Hindlimb muscle (tissue), 1 donor: ENCODE results near the gene ACSM3. TPM values are rescaled to one million over a fixed set of nuclear protein-coding genes. Genes with fewer than 3 reads are reported as not detected.

Experiments used
- DNase-seq: peaks from one replicate; pipeline ENCODE4 v3.0.0-alpha.2; 2013
- polyA plus RNA-seq: library from polyadenylated mRNA; unstranded; fragments of 120-200 nt; gene quantifications from one replicate; pipeline ENCODE4 v1.2.1, GENCODE V29; 2013; ENCODE audit not compliant: insufficient read length

The ACSM3 gene
- polyA plus RNA-seq, 1 donor, result 3.6 TPM

DNA sequence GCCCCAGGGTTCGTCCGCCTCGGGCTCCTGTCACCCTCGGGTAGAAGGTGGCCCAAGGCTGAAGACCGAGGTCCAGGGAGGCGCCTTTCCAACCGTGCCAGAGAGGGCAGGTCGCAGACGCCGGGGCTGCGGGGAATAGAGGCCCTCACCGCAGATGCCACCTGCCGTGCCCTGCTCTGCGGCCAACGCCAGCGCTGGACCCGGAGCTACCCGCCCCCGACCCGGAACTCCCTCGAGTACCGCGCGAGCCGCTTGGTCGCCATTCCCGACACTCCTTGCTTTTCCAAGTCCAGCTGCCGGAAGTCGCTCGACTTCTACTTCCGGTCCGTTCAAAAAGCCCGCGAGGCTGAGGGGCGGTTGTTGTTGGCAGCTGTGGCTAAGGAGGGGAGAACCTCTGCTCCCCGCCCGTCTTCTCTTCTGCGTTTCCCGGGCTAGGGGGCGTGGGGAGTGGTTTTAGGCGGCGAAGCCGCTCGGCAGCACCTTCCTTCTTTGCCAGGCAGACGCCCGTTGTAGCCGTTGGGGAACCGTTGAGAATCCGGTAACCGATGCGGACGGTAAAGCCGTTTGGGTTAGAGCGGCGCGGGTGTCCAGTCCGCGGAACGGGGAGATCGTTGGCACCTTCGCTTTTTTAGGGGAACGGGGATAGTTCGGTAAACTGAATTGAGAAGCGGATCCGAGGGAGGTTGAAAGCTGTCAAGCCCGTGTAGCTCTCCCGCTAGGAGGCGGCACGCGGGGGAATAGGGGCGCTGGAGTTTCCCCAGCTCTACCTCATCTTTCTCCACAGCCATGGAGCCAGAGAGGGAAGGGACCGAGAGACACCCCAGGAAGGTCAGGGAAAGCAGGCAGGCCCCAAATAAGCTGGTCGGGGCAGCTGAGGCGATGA, 42.6 kb downstream of the ACSM3 start, which contains the start of the genes ERI2 and REXO5:
Gene ERI2 (minus strand): TSS at position 305 of the 883 bp plus-strand sequence. CDS start 42 bp downstream, at position 263.
Gene REXO5 (plus strand): TSS at position 360 of the 883 bp plus-strand sequence. CDS start 427 bp downstream, at position 787.
- peak; percentile 94 for DNase-seq

DNA sequence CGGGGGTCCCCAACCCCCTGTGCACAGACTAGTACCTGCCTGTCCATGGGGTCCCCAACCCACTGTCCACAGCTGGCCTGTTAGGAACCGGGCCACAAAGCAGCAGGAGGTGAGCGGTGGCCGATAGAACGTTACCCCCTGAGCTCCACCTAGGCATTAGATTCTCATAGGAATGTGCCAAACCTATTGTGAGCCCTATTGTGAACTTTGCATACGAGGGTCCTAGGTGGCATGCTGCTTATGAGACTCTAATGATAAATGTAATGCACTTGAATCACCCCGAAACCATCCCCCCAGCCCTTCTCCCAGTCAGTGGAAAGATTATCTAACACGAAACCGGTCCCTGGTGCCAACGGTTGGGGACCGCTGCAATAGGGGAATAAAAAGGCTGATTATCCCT, 44.0 kb downstream of the ACSM3 start:
- no peak for DNase-seq

DNA sequence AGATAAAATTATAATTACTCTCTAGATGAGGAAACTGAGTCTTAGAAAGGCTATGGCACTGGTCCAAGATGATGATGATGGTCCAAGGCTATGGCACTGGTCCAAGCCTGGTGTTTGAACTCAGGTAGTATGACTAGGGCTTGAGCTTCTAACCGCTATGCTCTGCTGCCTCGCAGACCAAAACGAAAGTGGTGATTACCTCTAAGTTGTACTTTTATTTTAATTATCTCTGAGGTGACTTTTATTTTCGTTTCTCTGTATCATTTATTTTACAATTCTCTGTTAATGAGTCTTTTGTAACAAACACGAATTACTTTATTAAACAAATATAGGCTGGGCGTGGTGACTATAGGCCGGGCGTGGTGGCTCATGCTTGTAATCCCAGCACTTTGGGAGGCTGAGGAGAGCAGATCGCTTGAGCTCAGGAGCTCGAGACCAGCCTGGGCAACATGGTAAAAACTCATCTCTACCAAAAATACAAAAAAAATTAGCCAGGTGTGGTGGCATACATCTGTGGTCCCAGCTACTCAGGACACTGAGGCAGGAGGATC, 48.1 kb downstream of the ACSM3 start:
- no peak for DNase-seq

DNA sequence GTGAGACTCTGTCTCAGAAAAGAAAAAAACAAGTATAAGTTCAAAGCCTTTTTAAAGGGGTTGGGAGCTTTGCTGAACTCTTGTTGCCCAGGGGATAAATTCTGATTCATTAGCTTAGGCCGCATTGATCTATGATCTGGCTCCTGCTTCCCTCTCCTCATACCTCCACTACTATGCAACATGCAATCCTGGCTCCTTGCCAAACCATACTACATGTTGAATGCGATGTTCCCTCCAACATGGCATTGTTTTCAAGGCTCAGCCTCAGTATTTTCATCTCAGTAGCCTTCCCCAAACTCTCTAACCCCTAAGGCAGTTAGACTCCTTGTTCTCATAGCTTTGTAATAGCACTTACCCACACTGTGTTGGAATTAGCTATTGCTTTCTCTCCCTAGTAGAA, 48.7 kb downstream of the ACSM3 start:
- DNase-seq, result no peak

DNA sequence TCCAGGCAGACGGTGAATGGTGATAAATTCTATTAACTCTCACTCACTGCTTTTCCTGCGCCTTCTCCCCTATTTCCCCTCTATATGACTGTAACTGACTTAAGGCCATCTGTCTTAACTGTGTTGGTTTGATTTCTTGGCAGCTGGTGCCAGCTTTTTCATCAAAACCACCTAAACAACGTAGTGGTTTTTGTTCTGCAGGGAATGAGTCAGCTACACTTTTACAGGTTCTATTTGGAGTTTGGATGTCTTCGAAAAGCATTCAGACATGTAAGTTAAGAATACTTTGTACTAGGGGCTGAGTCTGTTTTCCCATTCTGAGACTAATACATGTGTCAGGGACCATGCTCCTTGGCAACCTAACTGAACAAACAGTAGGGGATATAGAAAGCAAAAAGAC, 51.0 kb downstream of the ACSM3 start:
- DNase-seq, result no peak

DNA sequence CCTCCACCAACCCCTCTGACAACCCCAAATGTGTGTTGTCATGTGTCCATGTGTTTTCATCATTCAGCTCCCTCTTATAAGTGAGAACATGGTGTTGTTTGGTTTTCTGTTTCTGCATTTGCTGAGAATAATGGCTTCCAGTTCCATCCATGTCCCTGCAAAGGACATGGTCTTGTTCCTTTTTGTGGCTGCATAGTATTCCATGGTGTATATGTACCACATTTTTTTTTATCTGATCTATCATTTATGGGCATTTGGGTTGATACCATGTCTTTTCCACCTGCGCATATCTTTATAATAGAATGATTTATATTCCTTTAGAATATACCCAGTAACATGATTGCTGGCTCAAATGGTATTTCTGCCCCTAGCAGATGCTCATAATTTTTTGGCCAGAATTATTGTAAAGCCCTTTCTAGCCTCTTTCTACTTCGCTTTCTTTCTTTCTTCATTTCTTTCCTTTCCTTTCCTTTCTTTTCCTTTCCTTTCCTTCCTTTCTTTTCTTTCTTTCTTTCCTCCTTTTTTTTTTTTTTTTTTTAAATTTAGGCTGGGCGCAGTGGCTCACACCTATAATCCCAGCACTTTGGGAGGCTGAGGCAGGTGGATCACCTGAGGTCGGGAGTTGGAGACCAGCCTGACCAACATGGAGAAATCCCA, 55.2 kb downstream of the ACSM3 start:
- DNase-seq, result no peak

DNA sequence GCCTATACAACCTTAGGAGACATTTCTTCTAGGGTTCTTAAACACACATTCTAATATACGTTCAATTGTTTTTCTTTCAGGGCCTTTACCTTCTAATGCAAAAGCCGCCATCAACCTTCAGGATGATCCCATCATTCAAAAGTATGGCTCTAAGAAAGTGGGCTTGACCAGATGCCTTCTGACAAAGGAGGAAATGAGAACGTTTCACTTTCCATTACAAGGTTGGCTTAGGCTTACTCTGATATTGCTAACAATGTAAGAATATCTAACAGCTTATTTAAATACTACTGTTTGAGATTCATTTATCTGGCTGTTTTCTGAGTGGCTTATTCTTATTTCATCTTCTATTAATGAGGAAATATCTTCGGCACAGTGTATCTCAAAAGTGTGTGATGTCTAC, 57.9 kb downstream of the ACSM3 start:
- DNase-seq, result no peak

DNA sequence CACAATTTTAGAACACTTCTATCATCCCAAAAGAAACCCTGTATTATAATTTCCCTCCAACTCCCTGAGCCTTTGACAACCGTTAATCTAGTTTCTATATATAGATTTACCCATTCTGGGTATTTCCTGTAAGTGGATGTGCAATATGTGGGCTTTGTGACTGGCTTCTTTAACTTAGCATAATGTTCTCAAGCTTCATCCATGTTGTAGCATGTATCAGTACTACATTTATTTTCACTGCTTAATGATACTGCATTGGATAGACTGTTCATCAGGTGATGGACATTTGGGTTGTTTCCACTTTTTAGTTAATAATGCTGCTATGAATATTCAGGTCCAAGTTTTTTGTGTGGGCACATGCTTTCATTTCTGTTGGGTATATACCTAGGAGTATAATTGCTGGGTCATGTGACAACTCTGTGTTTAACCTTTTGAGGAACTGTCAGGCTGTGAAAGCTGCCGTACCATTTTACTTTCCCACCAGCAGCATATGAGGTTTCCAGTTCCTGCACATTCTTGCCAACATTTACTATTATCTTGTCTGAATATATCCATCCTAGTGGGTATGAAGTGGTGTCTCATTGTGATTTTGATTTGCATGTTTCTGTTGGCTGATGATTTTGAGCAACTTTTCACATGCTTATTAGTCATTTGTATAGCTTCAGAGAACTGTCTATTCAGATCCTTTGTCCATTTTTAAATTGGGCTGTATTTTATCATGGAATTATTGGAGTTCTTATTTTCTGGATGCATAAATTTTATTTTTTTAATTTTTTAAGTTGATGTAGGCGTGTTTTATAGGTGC, 58.9 kb downstream of the ACSM3 start:
- DNase-seq, result no peak

DNA sequence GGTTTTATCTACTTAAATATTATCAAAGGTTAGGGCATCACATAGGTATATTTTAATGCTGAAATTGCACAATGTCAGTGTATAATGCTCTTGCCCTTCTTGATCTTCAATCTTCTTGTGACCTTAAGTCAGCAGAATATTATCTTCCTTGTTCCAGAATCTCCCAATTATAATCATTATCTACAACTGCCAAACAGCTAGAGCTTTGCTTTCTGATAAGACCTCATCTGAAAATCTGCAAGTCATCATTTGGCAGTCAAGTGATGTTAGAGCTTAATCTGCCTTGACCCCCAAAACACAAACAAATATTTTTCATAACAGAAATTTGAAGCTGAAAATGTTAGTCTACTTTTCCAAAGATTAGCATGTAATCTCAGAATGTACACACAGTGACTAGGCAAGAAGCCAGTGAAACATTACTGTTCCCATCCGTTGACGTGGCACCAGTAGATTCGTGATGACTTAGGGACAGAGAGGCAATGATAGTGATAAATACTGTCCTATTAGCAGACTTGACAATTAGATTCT, 62.3 kb downstream of the ACSM3 start:
- DNase-seq, result no peak

DNA sequence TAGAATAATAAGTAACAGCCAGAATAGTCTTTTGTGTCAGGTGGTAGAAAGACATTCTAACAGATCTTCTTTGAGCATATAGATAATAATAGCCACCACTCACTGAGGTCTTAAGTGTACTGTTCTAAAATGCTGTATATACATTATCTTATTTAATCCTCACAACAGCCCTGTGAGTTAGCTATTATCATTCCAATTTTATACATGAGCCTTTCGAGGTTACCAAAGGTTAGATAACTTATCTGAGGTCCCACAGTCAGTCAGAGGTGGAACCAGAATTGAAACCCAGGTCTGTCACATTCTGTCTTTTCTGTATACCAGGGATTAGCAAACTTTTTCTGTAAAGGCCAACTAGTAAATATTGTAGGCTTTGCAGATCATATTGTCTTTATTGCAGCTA, 65.7 kb downstream of the ACSM3 start:
- DNase-seq, result no peak

DNA sequence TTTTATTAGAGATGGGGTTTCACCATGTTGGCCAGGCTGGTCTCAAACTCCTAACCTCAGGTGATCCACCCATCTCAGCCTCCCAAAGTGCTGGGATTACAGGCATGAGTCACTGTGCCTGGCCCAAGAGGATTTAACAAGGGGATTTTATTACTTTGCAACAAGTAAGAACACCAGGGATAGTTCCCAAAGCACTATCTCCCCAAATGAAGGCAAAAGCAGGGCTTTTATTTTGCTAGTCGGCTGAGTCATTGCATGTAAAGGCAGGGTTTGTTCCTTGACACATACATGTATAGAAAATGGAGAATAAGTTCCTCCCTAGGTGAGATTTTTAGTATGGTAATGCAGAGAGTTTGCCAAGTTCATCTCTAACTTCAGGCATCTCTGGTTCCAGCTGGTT, 66.6 kb downstream of the ACSM3 start:
- no peak for DNase-seq

DNA sequence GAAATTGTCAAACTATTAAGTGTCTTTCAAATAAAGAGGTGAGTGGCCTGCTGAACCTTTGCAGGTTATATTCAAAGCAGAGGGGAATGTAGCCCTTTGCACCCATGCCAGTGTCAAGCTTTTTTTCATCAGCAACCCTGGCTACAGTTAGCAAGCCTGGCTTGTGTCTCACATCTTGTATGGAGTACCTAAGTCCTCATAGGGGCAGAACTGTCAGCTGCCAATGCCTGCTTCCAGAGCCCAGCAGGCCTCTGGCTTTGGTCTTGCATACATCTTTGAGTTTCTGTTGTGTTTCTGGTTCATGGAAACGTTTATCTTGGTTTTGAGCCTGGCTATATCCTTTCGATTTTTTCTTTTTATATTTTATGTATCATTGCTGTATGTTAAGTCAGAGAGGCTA, 69.3 kb downstream of the ACSM3 start:
- DNase-seq, result no peak

DNA sequence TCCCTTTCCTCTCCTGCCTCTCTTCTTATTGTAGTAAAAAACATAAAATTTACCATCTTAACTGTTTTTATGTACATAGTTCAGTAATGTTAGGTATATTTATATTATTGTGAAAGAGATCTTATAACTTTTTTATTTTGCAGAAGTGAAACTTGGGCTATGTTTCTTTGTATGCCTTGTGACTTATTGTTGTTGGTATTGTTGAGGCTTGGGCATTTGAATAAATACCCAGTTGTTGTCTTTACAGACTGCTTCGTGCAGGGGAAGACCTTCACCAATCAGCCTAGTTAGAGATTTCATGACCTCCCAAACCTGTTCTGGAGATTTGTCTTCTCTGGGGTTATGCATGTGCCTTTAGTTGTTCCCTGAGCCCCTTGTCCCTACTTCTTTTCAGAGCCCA, 74.4 kb downstream of the ACSM3 start:
- DNase-seq, result no peak

DNA sequence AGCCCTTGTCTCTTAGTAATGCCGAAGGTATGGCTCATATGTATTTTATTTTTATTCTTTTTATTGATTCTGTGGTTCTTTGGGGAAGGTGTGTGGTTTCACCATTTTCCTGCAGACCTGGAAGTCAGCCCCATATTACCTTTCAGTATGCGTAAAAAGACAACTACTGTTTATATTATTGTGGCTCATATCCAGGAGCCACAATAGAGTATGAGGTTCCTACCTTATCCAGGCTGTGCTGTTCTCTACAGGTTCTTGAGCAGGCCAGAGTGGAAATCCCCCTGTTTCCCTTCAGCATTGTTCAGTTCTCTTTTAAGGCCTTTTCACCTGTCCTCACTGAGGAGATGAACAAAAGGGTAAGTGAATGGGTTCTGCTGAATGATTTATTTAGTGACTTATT, 75.7 kb downstream of the ACSM3 start:
- no peak for DNase-seq

DNA sequence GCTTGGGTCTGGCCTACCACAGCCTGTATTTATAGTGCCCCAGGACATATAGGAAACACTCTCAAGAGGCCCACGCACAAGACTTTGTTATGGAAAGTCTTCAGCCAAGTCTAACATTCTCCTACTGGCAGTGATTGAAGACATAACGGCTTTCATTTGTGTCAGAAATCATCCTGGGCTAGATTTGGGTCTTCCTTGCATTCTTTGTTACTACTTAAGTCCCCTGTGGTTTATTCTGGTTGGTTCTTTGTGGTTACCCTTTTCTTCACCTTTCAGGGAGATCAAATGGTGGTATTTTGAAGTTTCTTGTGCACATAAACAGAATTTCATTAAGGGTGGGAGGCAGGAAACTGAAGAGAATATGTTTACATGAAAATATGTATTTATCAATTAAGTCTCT, 80.2 kb downstream of the ACSM3 start:
- no peak for DNase-seq

DNA sequence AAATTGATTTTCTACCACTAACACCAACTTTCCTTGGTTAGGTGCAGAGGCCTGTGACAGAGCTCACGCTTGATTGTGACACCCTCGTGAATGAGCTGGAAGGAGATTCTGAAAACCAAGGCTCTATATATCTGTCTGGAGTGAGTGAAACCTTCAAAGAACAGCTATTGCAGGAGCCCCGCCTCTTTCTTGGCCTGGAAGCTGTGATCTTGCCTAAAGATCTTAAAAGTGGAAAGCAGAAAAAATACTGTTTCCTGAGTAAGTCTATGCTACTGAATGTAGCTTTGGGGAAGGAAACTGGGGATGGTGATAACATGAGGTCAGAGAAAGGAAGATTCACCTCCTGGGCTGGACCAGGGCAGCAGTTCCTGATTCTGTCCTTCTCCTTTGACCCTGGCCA, 80.8 kb downstream of the ACSM3 start:
- DNase-seq, result no peak

DNA sequence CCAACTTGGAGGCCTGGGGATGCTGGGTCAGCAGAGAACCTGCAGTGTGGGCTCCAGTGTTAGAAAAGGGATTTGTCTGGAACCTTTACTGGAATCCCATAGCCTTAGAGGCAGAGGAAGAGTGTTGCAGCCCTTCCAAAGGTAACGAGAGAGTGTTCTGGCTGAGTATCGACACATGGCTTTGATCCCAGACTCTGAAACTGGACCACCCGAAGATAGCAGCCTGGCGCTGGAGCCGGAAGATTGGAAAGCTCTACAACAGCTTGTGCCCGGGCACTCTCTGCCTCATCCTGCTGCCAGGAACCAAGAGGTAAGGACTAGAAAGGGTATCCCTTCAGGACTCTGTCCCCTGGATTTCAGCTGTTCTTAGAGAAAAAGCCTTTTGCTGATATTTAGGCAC, 82.2 kb downstream of the ACSM3 start:
- DNase-seq, result no peak

DNA sequence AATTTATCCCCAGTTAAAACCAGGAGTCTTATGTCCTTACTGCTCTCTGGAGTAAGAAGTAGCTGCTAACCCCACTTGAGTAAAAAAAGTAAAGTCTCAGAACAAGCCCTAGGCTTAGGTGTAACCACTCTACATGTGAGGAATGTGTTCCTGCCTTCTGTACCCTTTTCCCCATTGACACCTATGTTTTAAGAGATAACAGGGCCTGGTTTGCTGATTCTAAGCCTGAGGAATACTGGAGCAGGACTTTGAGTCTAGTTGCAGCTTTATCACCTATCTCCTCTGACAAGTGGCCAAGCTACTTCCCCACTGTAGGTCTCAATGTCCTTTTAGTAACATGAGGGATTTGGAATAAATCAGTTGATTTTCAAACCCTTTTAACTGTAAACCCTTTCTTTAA, 82.7 kb downstream of the ACSM3 start:
- DNase-seq, result no peak
